ENCODE data around the gene MGAT5B.
A peak's percentile ranks its signal among the peaks of the same experiment; 100 is the strongest.

MGAT5B gene

DNA sequence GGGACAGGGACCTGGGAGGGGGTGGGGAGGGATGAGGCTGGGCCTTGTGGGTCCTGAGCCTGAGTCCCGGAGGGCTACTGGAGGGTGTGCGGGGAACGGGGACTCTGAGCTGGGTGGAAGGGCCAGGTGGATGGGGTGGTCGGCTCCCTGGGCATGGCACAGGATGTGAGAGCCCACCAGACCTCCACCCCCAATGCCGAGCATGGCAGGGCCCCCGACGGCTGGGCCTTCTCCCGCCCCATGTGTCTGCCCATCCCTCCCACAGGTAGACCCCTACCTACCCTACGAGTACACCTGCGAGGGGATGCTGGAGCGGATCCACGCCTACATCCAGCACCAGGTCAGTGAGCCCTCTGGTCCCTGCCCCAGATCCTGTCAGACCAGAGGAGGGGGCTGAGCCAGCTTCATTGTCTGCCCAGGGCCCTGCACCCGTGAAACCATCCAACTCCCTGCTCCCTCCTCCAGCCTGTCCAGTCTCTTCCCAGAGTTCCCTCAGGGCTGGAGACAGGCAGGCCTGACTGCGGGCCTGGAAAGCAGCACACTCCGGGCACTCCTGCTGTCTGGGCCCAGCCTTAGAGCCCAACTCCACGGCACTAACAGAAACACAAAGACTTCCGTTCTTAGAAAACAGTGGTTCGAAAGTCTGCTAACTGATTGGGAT, 78.0 kb downstream of the MGAT5B start:
- DNase-seq (ENCODE audit: insufficient read length, low spot score) (no peak), FAIRE-seq (no peak)

DNA sequence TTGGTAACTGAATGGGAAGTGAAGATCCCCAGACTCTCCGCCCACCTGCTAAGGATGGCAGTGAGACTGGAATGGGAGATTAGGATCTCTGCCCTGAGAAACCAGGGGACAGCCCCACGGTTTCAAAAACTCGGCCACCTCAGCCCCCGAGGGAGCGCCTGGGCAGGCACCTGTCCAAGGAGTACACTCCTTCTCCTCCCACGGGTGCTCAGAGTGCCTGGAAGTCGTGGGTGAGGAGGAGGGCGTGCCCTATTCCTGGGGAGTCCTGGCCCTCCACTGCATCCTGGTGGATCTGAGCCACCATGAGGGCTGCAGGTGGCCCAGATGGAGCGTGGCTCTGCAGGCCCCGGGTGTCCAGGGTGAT, 78.5 kb downstream of the MGAT5B start:
- DNase-seq (ENCODE audit: insufficient read length, low spot score) (no peak), FAIRE-seq (no peak)

DNA sequence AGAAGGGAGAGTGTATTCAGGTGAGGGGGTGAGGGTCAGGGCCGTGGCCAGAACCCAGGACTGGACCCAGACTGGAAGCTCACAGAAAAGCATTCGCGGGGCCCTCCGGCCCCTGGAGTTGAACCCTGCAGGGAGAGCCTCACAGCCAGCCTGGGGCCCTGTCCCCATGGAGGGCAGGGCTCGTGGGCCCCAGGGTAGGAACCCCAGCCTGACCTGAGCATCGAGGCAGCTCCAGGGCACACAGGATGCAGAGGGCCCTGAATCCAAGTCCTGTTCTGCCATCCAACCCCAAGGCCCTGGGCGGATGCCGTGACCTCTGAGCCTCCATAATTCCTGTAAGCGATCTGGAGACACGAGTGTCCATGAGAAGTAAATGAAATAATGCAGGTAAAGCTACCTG, 79.1 kb downstream of the MGAT5B start:
- FAIRE-seq (no peak), DNase-seq (ENCODE audit: insufficient read length, low spot score) (no peak)

DNA sequence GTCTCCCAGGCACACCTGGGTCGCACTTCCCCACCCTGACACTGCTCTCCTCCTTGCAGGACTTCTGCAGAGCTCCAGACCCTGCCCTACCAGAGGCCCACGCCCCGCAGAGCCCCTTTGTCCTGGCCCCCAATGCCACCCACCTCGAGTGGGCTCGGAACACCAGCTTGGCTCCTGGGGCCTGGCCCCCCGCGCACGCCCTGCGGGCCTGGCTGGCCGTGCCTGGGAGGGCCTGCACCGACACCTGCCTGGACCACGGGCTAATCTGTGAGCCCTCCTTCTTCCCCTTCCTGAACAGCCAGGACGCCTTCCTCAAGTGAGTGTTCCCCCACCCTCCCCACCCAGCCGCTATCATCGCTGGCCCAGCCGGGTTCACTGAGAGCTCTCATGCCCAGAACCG, 79.6 kb downstream of the MGAT5B start:
- DNase-seq (ENCODE audit: insufficient read length, low spot score) (no peak), FAIRE-seq (no peak)

DNA sequence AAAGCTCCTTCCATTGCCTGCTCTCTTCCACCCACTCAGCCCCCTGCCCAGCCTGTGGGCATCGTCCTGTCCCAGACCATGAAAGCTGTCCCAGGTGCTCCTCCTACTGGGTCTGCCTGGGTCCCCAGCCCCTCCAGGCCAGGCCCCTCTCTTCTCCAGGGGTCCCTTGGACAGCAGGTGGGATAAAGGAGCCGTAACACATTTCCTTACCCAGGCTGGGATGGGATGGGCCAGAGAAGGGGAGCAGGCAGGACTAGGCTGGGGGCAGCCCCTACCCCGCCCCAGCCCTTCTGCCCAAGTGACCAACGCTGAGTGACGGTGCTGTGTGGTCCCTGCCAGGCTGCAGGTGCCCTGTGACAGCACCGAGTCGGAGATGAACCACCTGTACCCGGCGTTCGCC, 80.1 kb downstream of the MGAT5B start:
- DNase-seq (ENCODE audit: insufficient read length, low spot score) (no peak), FAIRE-seq (no peak)

DNA sequence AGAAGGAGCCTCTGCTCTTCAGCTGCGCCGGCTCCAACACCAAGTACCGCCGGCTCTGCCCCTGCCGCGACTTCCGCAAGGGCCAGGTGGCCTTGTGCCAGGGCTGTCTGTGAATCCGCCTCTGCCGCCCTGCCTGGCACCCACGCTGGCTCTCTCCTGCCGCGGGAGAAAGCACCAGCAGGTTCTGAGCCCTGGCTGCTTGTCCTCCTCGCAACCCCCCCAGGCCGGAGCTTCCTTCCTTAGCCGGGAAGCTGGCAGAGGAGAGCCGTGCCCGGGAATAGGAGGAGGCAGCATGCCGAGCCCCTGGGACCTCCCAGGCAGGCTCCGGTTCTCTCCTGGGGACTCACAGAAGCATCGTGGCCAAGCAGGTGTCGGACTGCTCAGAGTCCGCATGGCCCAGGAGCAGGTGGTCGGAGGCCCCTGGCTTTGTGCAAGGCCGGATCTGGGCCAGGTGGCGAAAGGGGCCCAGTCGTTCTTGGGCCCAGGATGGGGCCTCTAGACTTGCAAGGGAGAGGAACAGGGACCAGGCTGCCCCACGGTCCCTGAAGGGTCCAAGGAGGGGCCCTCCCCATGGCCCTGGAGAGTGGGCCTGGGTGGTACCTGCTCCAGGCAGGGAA, 80.6 kb downstream of the MGAT5B start:
- FAIRE-seq (no peak), DNase-seq (ENCODE audit: insufficient read length, low spot score) (no peak)

DNA sequence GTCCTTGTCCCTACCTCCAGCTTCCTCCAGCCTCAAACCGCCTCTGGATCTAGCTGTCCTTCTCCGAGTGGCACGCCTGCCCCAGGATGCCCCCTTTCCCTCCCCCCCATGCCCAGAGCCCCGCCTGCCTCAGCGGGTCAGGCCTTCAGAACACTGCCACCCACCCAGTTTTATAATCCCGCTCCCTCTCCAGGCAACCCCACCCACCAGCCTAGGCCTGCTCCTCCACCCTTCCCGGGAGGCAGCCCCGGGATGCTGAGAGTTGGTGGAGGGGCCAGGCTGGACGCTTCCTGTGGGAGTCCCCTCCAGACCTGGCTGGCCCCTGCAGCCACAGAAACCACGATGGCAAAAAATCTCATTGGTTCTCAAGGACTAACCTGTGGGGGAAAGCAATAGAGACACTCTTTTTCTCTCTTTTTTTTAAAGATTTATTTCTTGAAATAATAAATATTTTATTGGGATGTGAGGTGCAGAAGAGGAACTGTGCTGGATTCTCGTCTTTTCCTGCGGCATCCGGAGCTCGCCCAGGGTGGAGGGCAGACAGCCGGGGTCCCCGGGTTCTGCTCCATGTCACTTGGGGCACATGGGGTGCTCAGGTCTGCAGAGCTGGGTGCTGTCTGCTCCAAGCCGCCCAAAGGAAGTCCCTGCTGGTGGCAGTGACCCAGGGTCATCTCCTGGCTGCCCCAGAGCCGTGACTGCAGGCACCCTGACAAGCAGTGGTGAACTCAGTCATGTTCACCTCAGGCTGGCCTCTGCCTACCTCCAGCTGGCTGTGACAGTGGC, 81.9 kb downstream of the MGAT5B start:
- FAIRE-seq = no peak

DNA sequence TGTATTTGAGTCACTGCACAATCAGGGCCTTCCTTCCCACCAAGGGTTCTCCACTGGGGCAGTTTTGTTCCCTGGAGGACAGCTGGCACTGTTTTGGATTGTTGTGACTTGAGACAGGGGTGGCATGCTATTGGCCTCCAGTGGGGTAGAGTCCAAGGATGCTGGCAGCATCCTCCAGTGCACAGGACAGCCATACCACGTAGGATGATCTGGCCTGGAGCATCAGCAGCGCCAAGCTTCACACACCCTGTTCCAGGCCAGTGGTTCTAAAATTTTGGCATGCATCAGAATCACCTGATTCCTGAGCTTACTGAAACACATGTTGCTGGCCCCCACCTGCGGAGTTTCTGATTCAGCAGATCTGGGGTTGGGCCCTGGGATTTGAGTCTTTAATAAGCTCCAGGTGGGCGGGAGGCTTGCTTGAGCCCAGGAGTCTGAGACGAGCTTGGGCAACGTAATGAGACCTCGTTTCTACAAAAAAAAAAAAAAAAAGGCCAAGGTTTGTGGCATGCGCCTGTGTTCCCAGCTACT, 83.2 kb downstream of the MGAT5B start:
- FAIRE-seq (peak; percentile 13), DNase-seq (ENCODE audit: insufficient read length, low spot score) (no peak)

More for the DNA sequence above, 81.9 kb downstream of the MGAT5B start:
- no peak for DNase-seq (ENCODE audit: insufficient read length, low spot score)

DNA sequence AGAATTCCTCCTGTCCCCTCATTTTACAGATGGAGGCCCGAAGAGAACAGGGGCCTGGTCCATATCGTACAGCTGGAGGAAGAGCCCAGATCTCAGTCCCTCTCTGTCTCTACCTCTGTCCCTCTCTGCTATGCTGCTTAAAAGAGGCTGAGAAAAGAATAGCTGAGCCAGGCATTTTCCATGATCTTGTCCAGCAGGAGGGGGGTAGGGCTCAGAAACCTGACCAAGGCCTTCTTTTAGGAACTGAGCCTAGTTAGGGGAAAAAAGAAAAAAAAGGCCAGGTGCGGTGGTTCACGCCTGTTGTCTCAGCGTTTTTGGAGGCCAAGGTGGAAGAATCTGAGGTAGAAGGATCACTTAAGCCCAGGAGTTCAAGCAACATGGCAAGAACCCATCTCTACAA, 84.2 kb downstream of the MGAT5B start:
- FAIRE-seq (no peak), DNase-seq (ENCODE audit: insufficient read length, low spot score) (no peak)

DNA sequence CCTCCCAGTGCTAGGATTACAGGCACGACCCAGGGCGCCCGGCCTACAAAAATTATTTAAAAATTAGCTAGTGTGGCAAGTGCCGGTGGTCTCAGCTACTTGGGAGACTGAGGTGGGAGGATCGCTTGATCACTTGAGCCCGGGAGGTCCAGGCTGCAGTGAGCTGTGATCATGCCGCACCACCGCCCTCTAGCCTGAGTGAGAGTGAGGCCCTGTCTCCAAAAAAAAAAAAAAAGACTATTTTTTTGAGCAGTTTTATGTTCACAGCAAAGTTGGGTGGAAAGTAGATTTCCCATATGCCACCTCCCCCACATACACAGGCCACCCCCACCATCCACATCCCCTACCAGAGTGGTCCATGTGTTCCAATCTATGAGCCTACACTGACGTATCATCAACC, 84.9 kb downstream of the MGAT5B start:
- DNase-seq (ENCODE audit: insufficient read length, low spot score) (no peak), FAIRE-seq (no peak)

DNA sequence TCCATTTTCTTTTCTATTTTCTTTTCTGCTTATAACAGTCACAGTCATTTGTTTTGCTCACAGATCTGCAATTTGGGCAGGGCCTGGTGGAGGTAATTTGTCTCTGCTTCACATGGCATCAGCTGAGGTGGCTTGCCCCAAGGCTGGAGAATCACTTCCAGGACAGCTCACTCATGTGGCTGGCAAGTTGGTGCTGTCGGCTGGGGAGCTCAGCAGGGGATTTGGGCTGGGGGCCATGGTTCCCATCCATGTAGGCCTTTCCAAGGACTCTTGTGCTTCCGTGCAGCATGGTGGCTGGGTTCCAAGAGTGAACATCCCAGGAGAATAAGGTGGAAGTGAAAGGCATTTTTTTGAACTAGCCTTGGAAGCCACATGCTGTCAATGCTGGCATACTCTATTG, 85.7 kb downstream of the MGAT5B start:
- no peak for FAIRE-seq

DNA sequence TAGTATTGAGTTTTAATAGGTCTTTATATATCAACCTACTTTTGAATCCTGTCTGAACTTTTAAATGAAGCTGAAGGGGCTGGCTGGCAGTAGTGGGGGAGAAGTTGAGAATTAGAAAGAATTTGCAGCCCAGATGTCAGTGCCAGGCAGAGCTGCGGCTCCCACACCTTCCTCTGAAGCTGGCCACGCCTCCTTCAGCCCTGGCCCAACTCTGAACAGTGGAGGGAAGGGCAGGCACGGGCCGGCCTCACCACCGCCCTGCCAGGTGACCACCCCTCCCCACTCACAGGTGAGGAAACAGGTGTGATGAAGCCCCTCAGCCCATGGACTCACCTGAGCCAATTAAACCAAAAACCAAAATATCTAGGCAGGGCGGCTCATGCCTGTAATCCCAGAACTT, 87.0 kb downstream of the MGAT5B start:
- DNase-seq (ENCODE audit: insufficient read length, low spot score) = no peak
- no peak for FAIRE-seq

More for the DNA sequence above, 85.7 kb downstream of the MGAT5B start:
- DNase-seq (ENCODE audit: insufficient read length, low spot score) = no peak

DNA sequence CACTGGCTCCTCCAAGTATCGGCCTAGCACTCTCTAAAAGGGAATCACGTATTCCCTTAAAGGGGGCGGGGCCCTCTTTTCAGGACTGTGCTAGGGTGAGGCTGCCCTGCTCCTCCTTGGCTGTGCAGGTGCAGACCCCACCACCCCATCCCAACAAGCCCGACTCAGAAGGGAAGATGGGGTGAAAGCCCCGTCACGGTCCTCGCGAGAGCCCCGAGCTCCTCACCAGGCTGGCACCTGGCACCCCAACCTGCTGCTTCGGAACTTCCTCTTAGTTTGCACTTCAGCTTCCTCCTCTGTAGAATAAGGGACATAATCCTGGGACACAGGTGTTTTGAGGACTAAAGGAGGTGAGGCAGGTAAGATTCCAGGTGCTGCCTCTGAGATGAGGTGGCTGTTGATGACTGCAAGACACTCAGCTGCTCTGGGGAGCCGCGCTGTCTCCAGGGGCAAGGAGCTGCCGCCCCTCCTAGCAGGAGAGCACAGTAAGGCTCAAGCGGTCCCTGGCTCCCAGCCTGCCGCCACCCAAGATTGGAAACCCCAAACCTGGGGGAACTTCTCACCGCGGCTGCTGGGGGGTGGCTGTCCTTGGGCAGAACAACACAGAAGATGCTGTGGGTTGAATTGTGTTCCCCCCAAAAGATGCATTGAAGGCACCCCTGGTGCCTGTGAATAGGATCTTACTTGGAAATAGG, 88.8 kb downstream of the MGAT5B start:
- DNase-seq (ENCODE audit: insufficient read length, low spot score) (no peak), FAIRE-seq (no peak)

DNA sequence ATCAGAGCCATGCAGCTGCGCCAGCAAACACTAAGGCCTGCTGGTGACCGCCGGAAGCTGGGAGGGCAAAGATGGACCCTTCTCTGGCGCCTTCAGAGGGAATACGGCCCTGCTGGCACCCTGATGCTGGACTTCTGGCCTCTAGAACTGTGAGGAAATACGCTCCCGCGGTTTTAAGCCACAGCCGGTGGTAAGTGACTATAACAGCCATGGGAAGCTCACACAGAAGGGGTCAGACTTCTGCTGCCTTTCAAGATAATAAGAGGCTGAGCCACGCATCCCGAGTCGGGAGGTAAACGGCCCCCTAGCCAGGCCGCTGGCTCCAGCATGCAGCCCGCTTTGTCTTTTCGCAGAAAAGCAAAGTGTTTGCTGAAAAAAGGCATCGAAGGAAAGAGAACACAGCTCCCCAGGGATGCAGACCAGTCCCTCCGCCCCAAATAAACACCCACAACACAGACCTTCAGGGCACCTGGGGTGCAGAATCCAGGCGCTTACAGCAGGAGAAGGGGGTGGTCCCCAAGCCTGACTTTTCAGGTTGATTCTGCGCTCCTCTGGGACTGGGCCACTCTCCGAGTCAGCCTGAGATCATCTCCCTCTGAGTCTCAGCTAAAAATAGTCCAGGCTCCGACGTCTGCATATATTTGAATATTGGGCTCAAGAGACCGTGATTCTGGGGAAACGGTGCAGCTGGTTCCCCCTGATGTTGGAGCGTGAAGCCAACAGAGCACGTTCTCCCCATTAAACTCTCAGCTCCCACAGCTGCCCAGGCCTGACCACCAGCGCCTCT, 89.7 kb downstream of the MGAT5B start:
- DNase-seq (ENCODE audit: insufficient read length, low spot score) (no peak), FAIRE-seq (no peak)

DNA sequence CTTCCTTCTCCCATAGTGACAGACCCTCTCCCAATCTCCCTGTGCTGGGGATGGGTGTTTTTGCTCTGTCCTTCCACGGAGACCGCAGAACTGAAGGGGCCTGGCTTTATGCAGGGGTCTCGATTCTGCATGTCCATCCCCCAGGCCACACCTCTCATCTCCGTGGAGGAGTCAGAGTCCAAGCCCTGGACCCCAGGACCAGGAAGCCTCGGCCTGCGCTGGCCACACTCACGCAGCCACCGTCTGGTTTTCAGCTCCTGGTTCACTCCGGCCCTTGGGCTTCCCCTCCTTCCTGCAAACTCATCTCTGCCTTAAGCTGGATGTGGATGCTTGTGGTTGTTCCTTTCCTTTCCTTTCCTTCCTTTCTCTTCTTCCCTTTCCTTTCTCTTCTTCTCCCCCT, 90.8 kb downstream of the MGAT5B start:
- DNase-seq (ENCODE audit: insufficient read length, low spot score) = no peak
- FAIRE-seq = no peak

DNA sequence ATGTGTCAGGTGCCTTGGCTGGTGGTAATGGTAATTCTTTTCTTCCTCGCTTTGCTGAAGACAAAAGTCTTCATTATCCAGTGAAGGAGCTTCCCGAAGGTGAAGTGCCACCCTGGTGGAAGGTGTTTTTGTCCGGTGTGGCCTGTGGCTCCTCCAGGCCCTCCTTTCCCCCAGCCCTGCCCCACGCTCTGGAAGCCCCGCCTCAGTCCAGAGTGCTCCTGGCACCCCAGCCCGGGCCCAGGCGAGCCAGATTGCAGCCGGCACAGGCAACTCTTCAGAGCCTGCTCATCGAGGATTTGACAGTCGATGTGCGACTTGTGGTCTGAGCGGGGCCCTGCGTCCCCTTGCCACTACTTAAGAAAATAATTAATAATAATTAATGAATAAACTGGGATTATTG, 93.7 kb downstream of the MGAT5B start:
- DNase-seq (ENCODE audit: insufficient read length, low spot score) = no peak
- no peak for FAIRE-seq

DNA sequence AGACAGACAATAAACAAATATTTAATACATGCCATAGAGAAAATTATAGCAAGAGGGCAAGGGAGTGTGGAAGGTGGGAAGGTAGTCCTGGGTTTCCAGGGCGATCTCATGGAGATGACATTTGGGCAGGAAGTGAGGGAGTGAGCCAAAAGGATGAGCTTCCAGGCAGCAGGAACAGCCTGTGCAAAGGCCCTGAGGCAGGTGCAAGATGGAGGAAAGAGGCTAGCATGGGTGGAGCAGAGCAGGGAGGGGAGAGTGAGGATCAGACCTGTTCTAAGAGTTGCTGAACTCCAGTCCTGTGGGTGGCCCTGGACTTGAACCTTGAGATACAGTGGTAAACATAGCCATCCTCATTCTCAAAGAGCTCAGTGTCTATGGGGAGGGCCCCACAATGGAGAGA, 94.7 kb downstream of the MGAT5B start:
- DNase-seq (ENCODE audit: insufficient read length, low spot score) (no peak), FAIRE-seq (no peak)

DNA sequence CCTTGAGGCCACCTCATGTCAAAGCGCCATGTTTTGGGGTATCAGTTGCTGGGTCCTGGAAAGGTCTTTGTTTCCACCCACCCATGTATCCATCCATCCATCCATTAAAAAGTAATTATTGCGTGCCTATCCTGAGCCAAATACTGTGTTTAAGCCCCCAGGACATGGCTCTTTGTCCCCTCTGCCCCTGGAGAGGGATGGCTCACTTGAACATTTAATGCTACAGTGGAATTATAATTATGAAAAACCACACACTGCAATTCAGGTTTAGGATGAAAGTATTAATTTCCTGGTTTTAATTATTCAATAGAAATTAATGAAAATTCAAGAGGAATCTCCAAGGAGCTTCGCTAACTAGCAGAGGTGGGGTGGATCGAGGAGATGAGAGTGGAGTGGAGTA, 97.8 kb downstream of the MGAT5B start:
- DNase-seq (ENCODE audit: insufficient read length, low spot score) = no peak
- FAIRE-seq = no peak

DNA sequence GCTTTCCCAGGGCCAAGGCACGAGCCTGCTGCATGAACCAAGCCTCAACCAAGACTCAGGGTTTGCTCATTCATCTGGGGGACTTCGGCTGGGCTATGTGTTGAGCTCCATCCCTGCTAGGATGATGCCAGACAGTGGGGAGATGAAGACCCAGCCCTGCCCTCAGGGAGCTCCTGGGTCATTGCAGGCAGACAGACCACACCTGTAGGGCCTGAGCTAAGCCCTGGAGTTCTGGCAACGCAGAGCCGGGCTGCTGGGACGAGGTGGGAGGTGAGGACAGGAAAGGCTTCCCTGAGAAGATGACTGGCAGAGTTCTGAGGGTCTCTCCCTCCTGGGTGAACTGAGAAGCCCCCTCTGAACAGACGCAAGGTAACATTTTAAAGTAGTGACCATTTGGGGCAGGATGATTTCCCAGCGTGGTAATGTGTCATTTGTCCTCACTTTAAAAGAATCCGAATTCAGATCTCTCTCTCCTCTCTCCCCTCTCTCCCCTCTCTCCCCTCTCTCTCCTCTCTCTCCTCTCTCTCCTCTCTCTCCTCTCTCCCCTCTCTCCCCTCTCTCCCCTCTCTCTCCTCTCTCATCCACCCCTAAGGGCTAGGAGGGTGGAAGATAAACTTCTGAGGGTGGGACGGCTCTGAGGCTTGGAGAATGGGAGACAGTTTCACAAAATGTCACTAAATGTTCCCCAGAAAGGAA, 98.4 kb downstream of the MGAT5B start:
- FAIRE-seq (no peak), DNase-seq (ENCODE audit: insufficient read length, low spot score) (no peak)

DNA sequence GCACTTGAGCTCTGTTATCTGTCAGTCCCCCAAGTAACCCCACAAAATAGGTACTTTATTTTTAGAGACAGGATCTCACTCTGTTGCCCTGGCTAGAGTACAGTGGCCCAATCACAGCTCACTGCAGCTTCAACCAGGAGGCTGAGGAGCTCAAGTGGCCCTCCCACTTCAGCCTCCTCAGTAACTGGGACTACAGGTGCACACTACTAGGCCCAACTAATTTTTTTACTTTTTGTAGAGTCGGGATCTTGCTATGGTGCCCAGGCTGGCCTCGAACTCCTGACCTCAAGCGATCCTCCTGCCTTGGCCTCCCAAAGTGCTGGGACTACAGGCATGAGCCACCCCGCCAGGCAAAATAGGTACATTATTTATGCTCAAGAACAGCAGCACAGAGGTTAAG, 99.6 kb downstream of the MGAT5B start:
- DNase-seq (ENCODE audit: insufficient read length, low spot score) = no peak
- no peak for FAIRE-seq

Measured in HTR-8/SVneo (cell line).